GM19372 (cell line): Measurements from ENCODE around the gene SPATA33.
A peak's percentile ranks its signal among the peaks of the same experiment; 100 is the strongest.
"Not testable (repeated sequence)": the region's sequence is repeated elsewhere in the genome, so short reads cannot be mapped to it uniquely, and the experiment has no call there.

Experiments
- ATAC-seq: cut with Tn5 transposase; IDR thresholded peaks from one replicate; pipeline ENCODE4 v1.9.1; 2021; ENCODE audit warnings: mild to moderate bottlenecking, low read depth, moderate library complexity; ENCODE audit not compliant: unreplicated experiment

SPATA33 gene

GRCh38 chr16:89658221-89658879 is 714 bp downstream of the SPATA33 start:
- ATAC-seq = no peak

- no peak for ATAC-seq
These were observed 2.5 kb downstream of the SPATA33 start for GRCh38 chr16:89660146-89660545.

- no peak for ATAC-seq
These were observed 3.6 kb downstream of the SPATA33 start for GRCh38 chr16:89661215-89661614.

- ATAC-seq = not testable (repeated sequence)
These were observed 6.6 kb downstream of the SPATA33 start for GRCh38 chr16:89664238-89664637.

GRCh38 chr16:89667000-89667399 is 9.4 kb downstream of the SPATA33 start:
- ATAC-seq = not testable (repeated sequence)

GRCh38 chr16:89667633-89668032 is 10.0 kb downstream of the SPATA33 start:
- no peak for ATAC-seq

- ATAC-seq = no peak
These were observed 11.1 kb downstream of the SPATA33 start for GRCh38 chr16:89668790-89669158.

GRCh38 chr16:89669755-89670154 is 12.1 kb downstream of the SPATA33 start:
- ATAC-seq = no peak

GRCh38 chr16:89670496-89671431 is 13.1 kb downstream of the SPATA33 start:
- ATAC-seq = no peak

- ATAC-seq = not testable (repeated sequence)
These were observed 13.9 kb downstream of the SPATA33 start for GRCh38 chr16:89671565-89671964.

GRCh38 chr16:89672177-89672941 is 14.7 kb downstream of the SPATA33 start:
- ATAC-seq = no peak

- ATAC-seq = no peak
These were observed 20.6 kb downstream of the SPATA33 start for GRCh38 chr16:89678258-89678657.

- ATAC-seq = no peak
These were observed 28.3 kb downstream of the SPATA33 start for GRCh38 chr16:89685916-89686315.

- peak; percentile 78 for ATAC-seq
These were observed 29.0 kb downstream of the SPATA33 start, which contains the start of gene CDK10 for GRCh38 chr16:89686520-89687091. CDK10 (plus strand) TSS chr16:89686689; CDS start chr16:89686711, 22 bp downstream.

GRCh38 chr16:89687092-89687940 is 29.7 kb downstream of the SPATA33 start:
- peak; percentile 35 for ATAC-seq

GRCh38 chr16:89688395-89688794 is 30.8 kb downstream of the SPATA33 start:
- ATAC-seq = no peak

GRCh38 chr16:89689142-89689541 is 31.5 kb downstream of the SPATA33 start:
- no peak for ATAC-seq

- not testable (repeated sequence) for ATAC-seq
These were observed 32.0 kb downstream of the SPATA33 start for GRCh38 chr16:89689621-89690020.

- ATAC-seq = no peak
These were observed 32.8 kb downstream of the SPATA33 start for GRCh38 chr16:89690392-89690901.
